Fibroblast of villous mesenchyme (primary cell): ENCODE data around the gene ABHD16B. TPM values are rescaled to one million over a fixed set of nuclear protein-coding genes. Genes with fewer than 3 reads are reported as not detected.

ENCODE experiments used
- DNase-seq: peaks from one replicate; pipeline ENCODE4 v3.0.0-alpha.2; 2010; ENCODE audit warnings: low read depth
- H3K4me3 ChIP-seq: 2 replicates; pipeline ENCODE4 v1.5.1; 2011; ENCODE audit warnings: low read depth, mild to moderate bottlenecking, low read length
- CTCF ChIP-seq: IDR thresholded peaks from 2 replicates; pipeline ENCODE4 v1.5.1; 2012; ENCODE audit warnings: low read depth, mild to moderate bottlenecking, low read length; ENCODE audit not compliant: insufficient read depth
- total RNA-seq: library from RNA; depleted of rRNA; stranded (reverse); fragments of >200 nt; gene quantifications from 2 replicates; pipeline ENCODE4 v1.2.3, GENCODE V29; 2012

Gene ABHD16B
- total RNA-seq, 1 donor, result not detected

- TF ChIP-seq CTCF, result no peak
- H3K4me3 ChIP-seq, result no peak overlapping the region
- peak; percentile 98 for DNase-seq
These were observed 26.1 kb upstream of the ABHD16B start for GRCh38 chr20:63835021-63835858.

- no peak for TF ChIP-seq CTCF
- DNase-seq, result no peak
- no peak overlapping the region for H3K4me3 ChIP-seq
These were observed 24.6 kb upstream of the ABHD16B start for GRCh38 chr20:63836458-63837344.

GRCh38 chr20:63837479-63837878 lies 23.8 kb upstream of the ABHD16B start:
- H3K4me3 ChIP-seq, result no peak overlapping the region

GRCh38 chr20:63839620-63840019 lies 21.7 kb upstream of the ABHD16B start:
- no peak overlapping the region for H3K4me3 ChIP-seq
- no peak for TF ChIP-seq CTCF
- no peak for DNase-seq

More at GRCh38 chr20:63837479-63837878, 23.8 kb upstream of the ABHD16B start:
- DNase-seq, result no peak
- no peak for TF ChIP-seq CTCF

GRCh38 chr20:63840405-63840828 lies 20.9 kb upstream of the ABHD16B start:
- no peak for TF ChIP-seq CTCF
- H3K4me3 ChIP-seq, result no peak overlapping the region
- no peak for DNase-seq

- TF ChIP-seq CTCF, result no peak
- DNase-seq, result no peak
- H3K4me3 ChIP-seq, result no peak overlapping the region
These were observed 19.0 kb upstream of the ABHD16B start for GRCh38 chr20:63842258-63842657.
